ENCODE results near the gene CTCF.

GRCh38 chr16:67548265-67549126 lies 13.8 kb upstream of the CTCF start:
- TF ChIP-seq CTCF (IDR thresholded peaks at IDR 0.05) (no peak), POLR2AphosphoS5 (IDR thresholded peaks at IDR 0.05; ENCODE audit: low read depth, low read length) (no peak), TCF7L2 (IDR thresholded peaks at IDR 0.05; ENCODE audit: low read depth, low read length) (no peak), REST (IDR thresholded peaks at IDR 0.05; ENCODE audit: insufficient read depth in 1 of 2, low read depth in 2 of 2, low read length in 1 of 2) (no peak)

Data from Panc1 (cell line).